Dedifferentiated amniotic fluid mesenchymal stem cell (primary cell): Measurements from ENCODE around the gene CFTR.
"Not testable (repeated sequence)": the region's sequence is repeated elsewhere in the genome, so short reads cannot be mapped to it uniquely, and the experiment has no call there.

ENCODE experiments used
- DNase-seq: peaks from one replicate; pipeline ENCODE4 v3.0.0-alpha.2; 2016; ENCODE audit errors: extremely low spot score

The CFTR gene

GRCh38 chr7:117495308-117495707, 15.5 kb downstream of the CFTR start:
- DNase-seq: no peak

DNA sequence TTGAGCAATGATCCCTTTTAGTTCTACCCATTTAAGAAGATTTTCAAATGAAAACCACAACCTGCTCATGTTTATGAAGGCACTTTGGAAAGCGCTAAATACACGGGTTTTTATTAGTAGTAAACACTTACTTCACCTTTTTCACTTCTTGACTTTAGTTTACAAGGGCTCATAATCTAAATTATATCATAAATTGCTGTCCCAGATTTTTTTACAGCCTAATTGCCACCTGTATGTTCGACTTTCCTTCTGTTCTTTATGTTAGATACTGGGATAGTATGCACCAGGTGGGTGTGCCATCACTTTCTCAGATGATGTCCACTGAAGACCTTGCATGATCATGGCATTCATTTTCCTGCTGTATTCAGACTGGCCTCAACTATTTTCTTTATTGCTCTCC, 22.5 kb downstream of the CFTR start:
- no peak for DNase-seq

GRCh38 chr7:117505238-117505637, 25.4 kb downstream of the CFTR start:
- no peak for DNase-seq

GRCh38 chr7:117508676-117509075, 28.9 kb downstream of the CFTR start:
- no peak for DNase-seq

DNA sequence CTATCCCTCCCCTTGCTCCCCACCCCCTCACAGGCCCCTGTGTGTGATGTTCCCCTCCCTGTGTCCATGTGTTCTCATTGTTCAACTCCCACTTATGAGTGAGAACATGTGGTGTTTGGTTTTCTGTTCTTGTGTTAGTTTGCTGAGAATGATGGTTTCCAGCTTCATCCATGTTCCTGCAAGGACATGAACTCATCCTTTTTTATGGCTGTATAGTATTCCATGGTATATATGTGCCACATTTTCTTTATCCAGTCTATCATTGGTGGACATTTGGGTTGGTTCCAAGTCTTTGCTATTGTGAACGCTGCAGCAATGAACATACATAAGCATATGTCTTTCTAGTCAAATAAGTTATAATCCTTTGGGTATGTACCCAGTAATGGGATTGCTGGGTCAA, 37.4 kb downstream of the CFTR start:
- DNase-seq: not testable (repeated sequence)

- DNase-seq: no peak
These were observed 50.6 kb downstream of the CFTR start for GRCh38 chr7:117530390-117530789.

DNA sequence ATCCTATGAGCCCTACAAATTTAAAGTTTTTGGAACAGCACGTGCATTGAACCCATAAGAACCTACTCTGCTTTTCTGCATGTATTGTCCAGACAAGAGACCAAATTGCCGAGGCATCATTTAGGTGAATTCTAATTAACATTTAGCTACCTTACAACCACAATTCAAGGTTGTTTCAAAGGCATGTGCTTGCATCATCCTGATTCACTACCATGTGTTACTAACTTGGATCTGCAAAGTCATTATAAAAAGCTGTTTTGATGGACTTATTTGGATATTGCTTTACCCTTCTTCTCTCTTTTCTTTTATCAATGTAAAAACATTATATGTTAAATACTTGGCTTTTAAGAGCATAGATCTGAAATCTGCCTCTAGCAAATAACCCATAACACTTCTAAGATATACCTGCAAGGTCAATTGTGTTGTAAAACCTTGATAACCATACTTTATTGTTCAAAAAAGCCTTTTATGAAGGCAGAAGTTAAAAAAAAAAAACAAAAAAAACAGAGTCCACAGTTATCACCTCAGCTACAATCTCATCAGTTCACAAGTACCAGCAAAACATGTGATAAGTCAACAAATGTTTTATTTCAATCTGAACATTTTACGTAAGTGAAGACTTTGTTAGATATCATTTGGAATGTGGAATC, 51.9 kb downstream of the CFTR start:
- no peak for DNase-seq

- no peak for DNase-seq
These were observed 58.2 kb downstream of the CFTR start for GRCh38 chr7:117538053-117538452.

- DNase-seq: no peak
These were observed 64.2 kb downstream of the CFTR start for GRCh38 chr7:117544061-117544460.

- no peak for DNase-seq
These were observed 68.2 kb downstream of the CFTR start for GRCh38 chr7:117548035-117548434.

GRCh38 chr7:117550625-117551024, 70.8 kb downstream of the CFTR start:
- DNase-seq: no peak

GRCh38 chr7:117552660-117553059, 72.8 kb downstream of the CFTR start:
- no peak for DNase-seq

DNA sequence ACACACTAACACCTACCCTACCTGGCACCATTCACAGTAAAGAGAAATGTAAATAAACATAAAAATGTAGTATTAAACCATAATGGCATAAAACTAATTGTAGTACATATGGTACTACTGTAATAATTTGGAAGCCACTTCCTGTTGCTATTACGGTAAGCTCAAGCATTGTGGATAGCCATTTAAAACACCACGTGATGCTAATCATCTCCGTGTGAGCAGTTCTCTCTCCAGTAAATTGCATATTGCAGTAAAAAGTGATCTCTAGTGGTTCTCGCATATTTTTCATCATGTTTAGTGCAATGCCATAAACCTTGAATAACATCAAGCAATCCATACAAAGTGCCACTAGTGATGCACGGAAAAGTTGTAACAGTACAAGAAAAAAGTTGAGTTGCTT, 75.4 kb downstream of the CFTR start:
- no peak for DNase-seq

DNA sequence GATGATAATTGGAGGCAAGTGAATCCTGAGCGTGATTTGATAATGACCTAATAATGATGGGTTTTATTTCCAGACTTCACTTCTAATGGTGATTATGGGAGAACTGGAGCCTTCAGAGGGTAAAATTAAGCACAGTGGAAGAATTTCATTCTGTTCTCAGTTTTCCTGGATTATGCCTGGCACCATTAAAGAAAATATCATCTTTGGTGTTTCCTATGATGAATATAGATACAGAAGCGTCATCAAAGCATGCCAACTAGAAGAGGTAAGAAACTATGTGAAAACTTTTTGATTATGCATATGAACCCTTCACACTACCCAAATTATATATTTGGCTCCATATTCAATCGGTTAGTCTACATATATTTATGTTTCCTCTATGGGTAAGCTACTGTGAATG, 79.6 kb downstream of the CFTR start:
- no peak for DNase-seq

GRCh38 chr7:117560030-117560429, 80.2 kb downstream of the CFTR start:
- no peak for DNase-seq

- no peak for DNase-seq
These were observed 82.9 kb downstream of the CFTR start for GRCh38 chr7:117562759-117563158.

- DNase-seq: no peak
These were observed 84.3 kb downstream of the CFTR start for GRCh38 chr7:117564080-117564479.

DNA sequence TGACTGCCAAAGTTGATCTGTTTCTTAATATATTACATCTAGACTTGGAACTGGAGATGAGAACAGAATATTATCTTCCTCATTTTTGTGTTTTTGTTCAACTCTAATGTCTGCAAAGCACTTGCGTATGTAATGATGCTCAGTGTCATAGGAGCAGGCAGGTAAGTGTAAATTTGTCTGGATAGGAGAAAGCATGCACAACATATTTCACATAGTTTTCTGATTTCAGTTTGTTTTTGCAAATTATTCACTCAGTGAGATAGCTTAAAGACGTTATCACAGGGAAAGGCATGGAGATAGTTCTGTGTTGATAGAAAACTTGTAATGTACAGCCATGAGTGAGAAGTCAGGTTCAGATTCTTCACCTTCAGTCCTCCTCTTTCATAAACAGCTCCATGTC, 84.8 kb downstream of the CFTR start:
- no peak for DNase-seq

- DNase-seq: no peak
These were observed 85.4 kb downstream of the CFTR start for GRCh38 chr7:117565226-117565625.

DNA sequence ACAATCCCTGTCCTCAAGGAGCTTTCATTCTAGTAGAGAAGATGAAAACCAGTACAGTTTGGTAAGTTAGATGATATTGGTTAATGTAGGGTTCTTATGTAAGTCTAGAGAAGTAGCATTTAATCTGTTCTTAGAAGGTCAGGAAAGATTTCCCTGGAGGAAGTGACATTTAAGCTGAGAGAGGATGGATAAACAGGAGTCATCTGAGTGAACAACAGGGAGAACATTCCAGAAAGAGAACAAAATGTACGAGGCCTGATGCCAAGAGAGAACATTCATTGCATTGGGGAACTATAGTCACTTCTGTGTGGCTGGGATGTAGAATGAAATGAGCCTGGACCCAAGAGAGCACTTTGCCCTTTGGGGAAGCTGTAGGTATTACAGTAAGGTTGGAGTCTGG, 88.0 kb downstream of the CFTR start:
- DNase-seq: no peak

DNA sequence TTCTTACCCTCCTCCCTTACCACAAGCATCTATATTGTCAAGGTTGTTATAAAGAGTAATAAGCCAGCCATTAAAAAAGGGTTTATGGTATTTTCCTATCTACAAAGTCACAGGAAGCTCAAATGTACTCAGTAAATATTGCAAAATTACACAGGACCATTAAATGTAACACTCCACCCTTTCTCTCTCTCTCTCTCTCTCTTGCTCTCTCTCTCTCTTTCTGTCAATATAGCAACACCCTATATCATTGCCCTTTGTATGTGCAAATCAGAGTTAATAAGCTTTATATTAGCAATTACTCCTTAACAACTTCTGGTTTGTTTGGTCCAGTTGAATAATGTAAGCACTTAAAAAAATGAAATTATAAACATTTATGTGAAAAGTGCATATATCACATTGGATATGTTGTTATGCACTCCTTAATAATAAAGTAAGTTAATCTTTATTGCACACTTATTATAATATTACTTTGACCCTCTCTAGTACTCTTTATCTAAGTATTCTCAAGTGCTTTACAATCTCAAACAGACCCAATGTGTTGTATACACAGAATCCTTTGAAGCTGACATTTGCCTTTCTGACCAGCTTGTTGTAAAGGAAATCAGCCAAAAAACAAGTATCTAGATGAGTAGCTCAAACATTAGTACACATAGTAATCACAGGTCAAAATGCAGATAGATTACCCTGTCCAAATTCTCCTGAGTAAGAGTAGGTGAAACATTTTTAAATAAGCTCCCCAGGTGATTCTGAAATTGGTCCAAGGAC, 93.2 kb downstream of the CFTR start:
- DNase-seq: no peak

GRCh38 chr7:117581424-117581823, 101.6 kb downstream of the CFTR start:
- no peak for DNase-seq

GRCh38 chr7:117582219-117582704, 102.4 kb downstream of the CFTR start:
- peak; percentile 95 for DNase-seq
